HG02610 (cell line): ENCODE measurements around the gene DDAH1.
"Not testable (repeated sequence)": the region's sequence is repeated elsewhere in the genome, so short reads cannot be mapped to it uniquely, and the experiment has no call there.

Source experiments
- ATAC-seq: cut with Tn5 transposase; IDR thresholded peaks from one replicate; pipeline ENCODE4 v1.9.1; 2021; ENCODE audit warnings: mild to moderate bottlenecking, moderate library complexity; ENCODE audit not compliant: unreplicated experiment

The DDAH1 gene

GRCh38 chr1:85361606-85362296 is 103.2 kb downstream of the DDAH1 start:
- ATAC-seq: no peak

- no peak for ATAC-seq
Measured at GRCh38 chr1:85360730-85361493, 104.0 kb downstream of the DDAH1 start.

GRCh38 chr1:85359874-85360721 is 104.9 kb downstream of the DDAH1 start:
- ATAC-seq: no peak

GRCh38 chr1:85358702-85359438 is 106.1 kb downstream of the DDAH1 start:
- ATAC-seq: no peak

- no peak for ATAC-seq
Measured at GRCh38 chr1:85357817-85358216, 107.1 kb downstream of the DDAH1 start.

- ATAC-seq: no peak
Measured at GRCh38 chr1:85356130-85356529, 108.8 kb downstream of the DDAH1 start.

- ATAC-seq: no peak
Measured at GRCh38 chr1:85352055-85352454, 112.9 kb downstream of the DDAH1 start.

GRCh38 chr1:85351202-85351828 is 113.6 kb downstream of the DDAH1 start:
- no peak for ATAC-seq

GRCh38 chr1:85349224-85349623 is 115.7 kb downstream of the DDAH1 start:
- no peak for ATAC-seq

GRCh38 chr1:85347908-85348307 is 117.1 kb downstream of the DDAH1 start:
- ATAC-seq: no peak

GRCh38 chr1:85347275-85347674 is 117.7 kb downstream of the DDAH1 start:
- not testable (repeated sequence) for ATAC-seq

- ATAC-seq: no peak
Measured at GRCh38 chr1:85344256-85344694, 120.7 kb downstream of the DDAH1 start.

- ATAC-seq: no peak
Measured at GRCh38 chr1:85343612-85344255, 121.2 kb downstream of the DDAH1 start.

GRCh38 chr1:85343213-85343611 is 121.7 kb downstream of the DDAH1 start:
- ATAC-seq: no peak

- ATAC-seq: no peak
Measured at GRCh38 chr1:85342207-85342606, 122.8 kb downstream of the DDAH1 start.

GRCh38 chr1:85340427-85340826 is 124.5 kb downstream of the DDAH1 start:
- ATAC-seq: no peak

GRCh38 chr1:85339656-85340399 is 125.1 kb downstream of the DDAH1 start:
- ATAC-seq: no peak

GRCh38 chr1:85339089-85339488 is 125.9 kb downstream of the DDAH1 start:
- no peak for ATAC-seq

- peak; percentile 58 for ATAC-seq
Measured at GRCh38 chr1:85334962-85335361, 130.0 kb downstream of the DDAH1 start.
